Bronchial epithelial cell (primary cell): ENCODE measurements around the gene TFR2. TPM values are rescaled to one million over a fixed set of nuclear protein-coding genes. Genes with fewer than 3 reads are reported as not detected.
"Not testable (repeated sequence)": the region's sequence is repeated elsewhere in the genome, so short reads cannot be mapped to it uniquely, and the experiment has no call there.

Source experiments
- DNase-seq: peaks from one replicate; pipeline ENCODE4 v3.0.0-alpha.2; 2010; ENCODE audit warnings: low read depth
- FAIRE-seq: peaks from 2 replicates; lab custom pipeline; 2011; peaks lifted over from hg19 to GRCh38; lab: Jason Lieb, UNC
- H3K27me3 ChIP-seq: 2 replicates; pipeline ENCODE4 v1.5.1; 2011; ENCODE audit warnings: low read length; ENCODE audit not compliant: control insufficient read depth, insufficient read depth
- H3K36me3 ChIP-seq: 2 replicates; pipeline ENCODE4 v1.5.1; 2011; ENCODE audit warnings: low read length; ENCODE audit not compliant: control insufficient read depth, insufficient read depth
- H3K4me3 ChIP-seq: 2 replicates; pipeline ENCODE4 v1.5.1; 2011; ENCODE audit warnings: mild to moderate bottlenecking, low read depth, low read length, control low read depth
- CTCF ChIP-seq: IDR thresholded peaks from 2 replicates; pipeline ENCODE4 v1.5.1; 2011; ENCODE audit warnings: mild to moderate bottlenecking, moderate library complexity, low read length, control low read depth, inconsistent platforms; ENCODE audit not compliant: insufficient read depth, severe bottlenecking
- total RNA-seq: library from RNA; depleted of rRNA; stranded (reverse); fragments of >200 nt; gene quantifications from 2 replicates; pipeline ENCODE4 v1.2.1, GENCODE V29; 2014

TFR2 gene
- total RNA-seq, 1 donor from 2014 or later = not detected

GRCh38 chr7:100673302-100673941 lies 32.1 kb upstream of the TFR2 start, which contains the start of gene GNB2:
TSS of gene GNB2 (plus strand) at chr7:100673740. CDS start at chr7:100676266, 2,526 bp downstream.
- DNase-seq (peak; percentile 92), FAIRE-seq (no peak)
- Histone ChIP-seq H3K4me3 (peak within 1 kb of the TSS; percentile 90), H3K27me3 (no peaks in the 10 kb centered on the region), H3K36me3 (peaks cover 19% of the 10 kb centered on the region)
- TF ChIP-seq CTCF = no peak

- Histone ChIP-seq H3K4me3 (no peak overlapping the region), H3K36me3 (peaks cover 4% of the 10 kb centered on the region), H3K27me3 (no peaks in the 10 kb centered on the region)
- DNase-seq = no peak
- no peak for TF ChIP-seq CTCF
- FAIRE-seq = no peak
Observed at GRCh38 chr7:100671353-100672327, 30.3 kb upstream of the TFR2 start.

GRCh38 chr7:100670074-100670473 lies 28.7 kb upstream of the TFR2 start:
- no peak overlapping the region for H3K4me3 ChIP-seq
- no peaks in the 10 kb centered on the region for H3K27me3 ChIP-seq
- no peaks in the 10 kb centered on the region for H3K36me3 ChIP-seq
- FAIRE-seq = no peak
- DNase-seq = no peak
- TF ChIP-seq CTCF = no peak

- H3K36me3 ChIP-seq, FAIRE-seq, DNase-seq, H3K27me3 ChIP-seq, H3K4me3 ChIP-seq: not testable (repeated sequence)
Observed at GRCh38 chr7:100669106-100669505, 27.8 kb upstream of the TFR2 start.

GRCh38 chr7:100668069-100668449 lies 26.7 kb upstream of the TFR2 start:
- DNase-seq = no peak
- Histone ChIP-seq H3K36me3 (no peaks in the 10 kb centered on the region), H3K4me3 (no peak overlapping the region), H3K27me3 (no peaks in the 10 kb centered on the region)
- FAIRE-seq = no peak
- TF ChIP-seq CTCF = no peak

- no peak for TF ChIP-seq CTCF
- Histone ChIP-seq H3K4me3 (no peak overlapping the region), H3K27me3 (no peaks in the 10 kb centered on the region), H3K36me3 (no peaks in the 10 kb centered on the region)
- no peak for FAIRE-seq
- DNase-seq = no peak
Observed at GRCh38 chr7:100667331-100668068, 26.1 kb upstream of the TFR2 start.
